GM10847 (cell line): ENCODE measurements around the gene PMIS2.
A peak's percentile ranks its signal among the peaks of the same experiment; 100 is the strongest.

Source experiments
- POLR2A ChIP-seq: IDR thresholded peaks from 2 replicates; pipeline ENCODE4 v1.6.1; 2011; ENCODE audit not compliant: insufficient read length; ENCODE audit errors: extremely low read depth

The PMIS2 gene

DNA sequence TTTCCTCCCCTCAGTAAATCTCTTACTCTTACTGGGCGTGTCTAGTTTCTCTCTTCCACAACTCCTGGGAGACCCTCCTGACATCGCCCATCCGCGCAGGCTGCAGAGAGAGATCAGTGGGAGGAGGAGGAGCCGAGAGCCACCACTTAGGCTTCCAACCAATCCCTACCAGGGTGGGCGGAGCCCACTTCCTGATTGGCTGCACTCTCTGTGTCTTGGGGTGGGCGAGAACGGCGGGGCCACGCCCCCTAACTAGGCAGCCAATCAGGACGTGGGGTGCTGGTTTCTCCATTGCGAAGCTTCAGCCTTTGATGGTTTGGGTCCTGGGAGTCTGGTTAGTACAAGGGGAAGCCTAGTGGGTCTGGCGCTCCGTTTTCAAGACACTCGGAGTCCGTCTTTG lies at the start of gene PMIS2:
Gene PMIS2, plus strand, starts transcription at position 326 of the 400 bp plus-strand sequence. CDS start 87 bp downstream, outside the sequence.
- TF ChIP-seq POLR2A: no peak

GRCh38 chr19:35539314-35539713 lies 46.7 kb upstream of the PMIS2 start:
- no peak for TF ChIP-seq POLR2A

DNA sequence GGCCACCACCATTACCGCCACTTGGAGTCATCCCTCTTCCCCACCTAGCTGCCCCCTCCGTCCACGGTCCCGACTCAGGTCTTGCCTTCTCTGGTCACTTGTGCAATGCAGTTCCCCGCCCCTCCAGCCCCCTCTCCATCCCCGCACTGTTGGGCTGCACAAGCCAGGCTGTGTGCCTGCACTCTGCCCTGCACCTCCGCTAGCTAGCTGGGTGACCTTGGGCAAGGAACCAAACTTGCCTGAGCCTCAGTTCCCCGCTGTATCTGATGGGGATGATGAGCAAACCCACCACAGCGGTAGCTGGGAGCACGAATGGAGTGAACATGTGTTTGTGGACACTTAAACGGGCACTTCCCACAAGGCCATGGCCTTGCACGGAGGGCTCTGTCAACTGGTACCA lies 46.1 kb upstream of the PMIS2 start:
- TF ChIP-seq POLR2A: no peak

GRCh38 chr19:35540356-35540927 lies 45.5 kb upstream of the PMIS2 start:
- TF ChIP-seq POLR2A: no peak

DNA sequence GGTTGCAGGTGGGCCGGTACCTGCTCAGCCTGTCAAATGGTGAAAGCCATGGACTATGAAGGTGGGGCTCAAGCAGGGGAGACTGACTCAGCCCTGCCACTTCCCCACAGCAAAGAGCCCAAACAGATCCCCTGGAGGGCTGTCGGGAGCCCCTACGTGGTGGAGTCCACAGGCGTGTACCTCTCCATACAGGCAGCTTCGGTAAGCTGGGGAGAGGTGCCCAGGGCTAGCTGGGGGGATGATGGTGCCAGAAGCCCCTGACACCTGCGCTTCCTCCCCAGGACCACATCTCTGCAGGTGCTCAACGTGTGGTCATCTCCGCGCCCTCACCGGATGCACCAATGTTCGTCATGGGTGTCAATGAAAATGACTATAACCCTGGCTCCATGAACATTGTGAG lies 43.8 kb upstream of the PMIS2 start:
- no peak for TF ChIP-seq POLR2A

GRCh38 chr19:35543280-35544109 lies 42.5 kb upstream of the PMIS2 start:
- no peak for TF ChIP-seq POLR2A

GRCh38 chr19:35544110-35544802 lies 41.7 kb upstream of the PMIS2 start:
- no peak for TF ChIP-seq POLR2A

DNA sequence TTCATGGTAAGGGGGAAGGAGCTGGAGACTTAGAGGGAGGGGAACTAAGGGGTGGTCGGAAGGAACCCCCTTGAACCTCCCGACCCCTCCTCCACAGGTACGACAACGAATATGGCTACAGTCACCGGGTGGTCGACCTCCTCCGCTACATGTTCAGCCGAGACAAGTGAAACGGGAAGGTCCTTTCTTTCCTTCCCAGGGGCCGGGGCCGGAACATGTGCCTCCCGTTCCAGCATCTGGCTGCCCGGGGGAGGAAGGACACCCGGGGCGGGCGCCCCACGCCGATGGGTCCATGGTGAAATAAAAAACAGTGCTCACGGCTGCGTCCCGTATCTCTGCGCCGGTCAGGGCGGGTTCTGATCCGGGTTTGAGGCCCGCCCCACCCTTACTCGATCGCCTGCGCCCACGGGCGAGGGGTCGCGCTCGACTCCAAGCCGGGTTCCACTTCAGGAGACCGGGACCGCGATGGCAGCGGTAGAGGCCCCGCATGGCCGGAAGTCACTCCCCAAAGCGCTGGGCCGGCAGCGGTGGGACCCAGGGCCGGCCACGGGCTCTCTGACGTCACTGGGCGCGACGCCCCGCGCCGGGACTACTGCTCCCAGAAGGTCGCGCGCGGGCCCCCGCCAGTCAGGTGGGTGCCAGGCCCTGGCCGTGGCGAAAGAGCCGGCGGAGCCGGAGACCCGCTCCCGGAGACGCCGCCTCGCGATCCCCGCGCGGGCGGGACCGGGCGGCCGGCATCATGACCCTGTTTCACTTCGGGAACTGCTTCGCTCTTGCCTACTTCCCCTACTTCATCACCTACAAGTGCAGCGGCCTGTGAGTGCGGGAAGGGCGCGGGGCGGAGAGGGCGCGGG lies 40.7 kb upstream of the PMIS2 start, which contains the start of gene TMEM147:
Gene TMEM147, plus strand, starts transcription at position 626 of the 854 bp plus-strand sequence. Its CDS starts 114 bp downstream, at position 740.
- TF ChIP-seq POLR2A: peak; percentile 73

DNA sequence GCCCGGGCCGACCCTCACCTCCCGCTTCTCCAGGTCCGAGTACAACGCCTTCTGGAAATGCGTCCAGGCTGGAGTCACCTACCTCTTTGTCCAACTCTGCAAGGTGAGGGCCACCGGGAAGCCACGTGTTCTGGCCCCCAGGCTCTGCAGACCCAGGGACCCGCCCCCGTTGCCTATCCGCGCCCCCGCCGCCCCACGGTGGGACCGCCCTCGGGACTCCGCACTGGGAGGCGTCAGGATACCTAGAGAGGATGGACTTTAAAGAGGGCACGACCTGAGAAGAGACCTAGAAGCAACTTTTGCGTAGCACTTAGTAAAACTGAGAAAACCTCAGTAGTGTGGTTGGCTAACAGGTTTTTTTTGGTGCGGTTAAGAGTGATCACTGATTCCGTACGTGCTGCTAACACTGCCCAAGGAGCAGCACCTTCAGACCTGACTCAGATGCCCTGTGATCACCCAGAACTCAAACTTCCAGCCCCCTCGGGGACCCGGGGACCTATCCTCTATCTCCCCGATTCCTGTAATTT lies 40.1 kb upstream of the PMIS2 start:
- TF ChIP-seq POLR2A: no peak

- TF ChIP-seq POLR2A: no peak
These were observed 39.4 kb upstream of the PMIS2 start for GRCh38 chr19:35546532-35546931.

- TF ChIP-seq POLR2A: no peak
These were observed 36.7 kb upstream of the PMIS2 start for GRCh38 chr19:35549174-35549788.

GRCh38 chr19:35549879-35550523 lies 36.0 kb upstream of the PMIS2 start:
- TF ChIP-seq POLR2A: no peak

DNA sequence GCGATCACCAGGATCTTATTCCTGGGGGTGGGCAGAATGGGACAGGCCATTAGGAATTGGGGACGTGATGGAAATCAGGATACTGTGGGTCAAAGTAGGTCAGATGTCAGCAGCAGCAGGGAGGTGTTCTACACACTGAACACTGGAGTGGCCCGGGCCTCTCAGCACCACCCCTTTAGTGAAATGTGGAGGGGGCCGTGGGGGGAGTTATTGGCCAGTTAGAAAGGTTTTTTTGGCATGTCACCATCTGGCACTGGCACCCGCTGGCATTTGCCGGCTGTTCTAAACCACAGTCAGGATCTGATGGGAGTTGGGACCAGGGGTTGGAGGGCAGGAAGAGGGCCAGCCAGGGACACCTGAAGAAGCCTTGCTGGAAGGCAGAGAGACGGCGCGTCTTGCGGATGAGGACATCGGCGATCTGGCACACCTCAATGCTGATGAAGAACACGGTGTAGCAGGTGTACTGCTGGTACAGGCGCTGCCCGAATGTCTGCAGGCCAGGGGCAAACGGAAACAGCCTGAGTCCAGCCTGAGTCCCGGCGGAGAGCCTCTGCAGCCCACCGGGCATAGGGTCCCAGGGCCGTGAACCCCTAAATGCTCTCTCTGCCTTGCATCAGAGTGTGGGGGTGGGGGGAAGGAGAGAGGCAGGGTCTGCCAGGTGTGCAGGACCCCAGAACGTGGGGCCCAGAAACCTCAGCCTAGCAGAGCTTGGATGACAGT lies 34.7 kb upstream of the PMIS2 start:
- TF ChIP-seq POLR2A: no peak

GRCh38 chr19:35552534-35553384 lies 33.2 kb upstream of the PMIS2 start:
- no peak for TF ChIP-seq POLR2A
